AML-193 (cell line): ENCODE results near the gene HMGXB4.
"Not testable (repeated sequence)": the region's sequence is repeated elsewhere in the genome, so short reads cannot be mapped to it uniquely, and the experiment has no call there.

Experiments
- DNase-seq, 2 experiments: peaks; one replicate each; lab custom pipeline; 2025; lab: John Stamatoyannopoulos, UW

HMGXB4 gene

GRCh38 chr22:35257321-35258190, at the start of gene HMGXB4:
HMGXB4 (plus strand) TSS chr22:35257493; CDS start chr22:35262391, 4,898 bp downstream.
- peak; percentile 76 to 79 for DNase-seq

- DNase-seq: no peak
Observed at GRCh38 chr22:35208003-35208402, 49.3 kb upstream of the HMGXB4 start.

GRCh38 chr22:35209203-35209602, 48.1 kb upstream of the HMGXB4 start:
- DNase-seq: no peak

- DNase-seq: no peak
Observed at GRCh38 chr22:35212009-35212408, 45.3 kb upstream of the HMGXB4 start.

GRCh38 chr22:35212996-35213395, 44.3 kb upstream of the HMGXB4 start:
- DNase-seq: no peak

- no peak for DNase-seq
Observed at GRCh38 chr22:35214968-35215367, 42.3 kb upstream of the HMGXB4 start.

GRCh38 chr22:35215993-35216392, 41.3 kb upstream of the HMGXB4 start:
- DNase-seq: no peak

- no peak for DNase-seq
Observed at GRCh38 chr22:35217527-35217926, 39.8 kb upstream of the HMGXB4 start.

- DNase-seq: no peak
Observed at GRCh38 chr22:35218079-35218478, 39.2 kb upstream of the HMGXB4 start.

GRCh38 chr22:35219012-35219411, 38.3 kb upstream of the HMGXB4 start:
- no peak for DNase-seq

- DNase-seq: no peak
Observed at GRCh38 chr22:35220221-35220620, 37.1 kb upstream of the HMGXB4 start.

- no peak for DNase-seq
Observed at GRCh38 chr22:35225010-35225409, 32.3 kb upstream of the HMGXB4 start.

GRCh38 chr22:35226958-35227647, 30.2 kb upstream of the HMGXB4 start:
- DNase-seq: no peak

- DNase-seq: no peak
Observed at GRCh38 chr22:35229865-35230264, 27.4 kb upstream of the HMGXB4 start.

- no peak for DNase-seq
Observed at GRCh38 chr22:35230417-35230816, 26.9 kb upstream of the HMGXB4 start.

GRCh38 chr22:35230839-35231584, 26.3 kb upstream of the HMGXB4 start:
- DNase-seq: no peak

- DNase-seq: peak; percentile 55 to 57
Observed at GRCh38 chr22:35231585-35232084, 25.7 kb upstream of the HMGXB4 start.

- not testable (repeated sequence) for DNase-seq
Observed at GRCh38 chr22:35238749-35239148, 18.5 kb upstream of the HMGXB4 start.

GRCh38 chr22:35244507-35244906, 12.8 kb upstream of the HMGXB4 start:
- not testable (repeated sequence) for DNase-seq

GRCh38 chr22:35250156-35250555, 7.1 kb upstream of the HMGXB4 start:
- no peak for DNase-seq

- DNase-seq: no peak
Observed at GRCh38 chr22:35253946-35254345, 3.3 kb upstream of the HMGXB4 start.

GRCh38 chr22:35257002-35257320, 332 bp upstream of the HMGXB4 start:
- no peak for DNase-seq
